Stimulated activated CD4-positive, alpha-beta T cell treated with anti-CD3 and anti-CD28 coated beads, Interleukin-4, amount 100 ng/mL, for 4 hours (primary cell): Measurements from ENCODE around the gene CPNE7.

Experiments
- DNase-seq, 2 experiments: peaks; one replicate each; pipeline ENCODE4 v3.0.0-alpha.2; 2020

CPNE7 gene

DNA sequence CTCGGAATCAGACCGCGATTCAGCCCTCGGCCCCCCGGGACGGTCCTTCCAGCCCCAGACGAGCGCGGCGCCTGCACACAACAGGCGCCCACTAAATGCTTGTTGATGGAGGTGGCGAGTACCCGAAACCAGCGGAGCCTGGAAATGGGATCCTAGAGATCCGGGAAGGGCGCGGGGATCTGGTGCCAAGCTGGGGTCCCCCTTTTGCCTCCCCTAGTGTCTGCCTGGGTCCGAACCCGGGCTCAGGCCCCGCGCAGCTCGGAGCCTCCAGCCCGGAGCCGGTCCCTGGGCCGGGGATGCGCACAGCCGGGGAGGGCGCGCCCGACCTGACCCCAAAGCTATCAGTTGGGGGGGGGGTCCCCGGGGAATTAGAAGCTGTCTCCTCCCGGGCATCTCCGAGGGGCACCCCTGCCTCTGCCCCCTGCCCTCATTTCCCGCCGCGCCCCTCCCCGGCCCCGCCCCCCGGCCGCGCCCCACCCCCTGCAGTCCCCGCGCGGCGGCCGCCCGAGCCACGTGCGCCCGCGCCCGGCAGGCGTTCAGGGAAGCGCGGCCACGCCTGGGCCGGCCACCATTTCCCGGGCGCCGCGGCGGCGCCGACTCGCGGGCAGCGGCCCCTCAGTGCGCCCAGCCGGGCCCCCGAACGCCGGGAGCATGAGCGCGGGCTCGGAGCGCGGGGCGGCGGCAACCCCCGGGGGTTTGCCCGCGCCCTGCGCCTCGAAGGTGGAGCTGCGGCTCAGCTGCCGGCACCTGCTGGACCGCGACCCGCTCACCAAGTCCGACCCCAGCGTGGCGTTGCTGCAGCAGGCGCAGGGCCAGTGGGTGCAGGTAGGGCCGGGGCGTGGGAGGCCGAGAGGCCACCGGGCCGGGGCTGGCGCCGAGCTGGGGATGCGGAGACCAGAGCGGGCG is at the start of gene CPNE7:
TSS of gene CPNE7 (plus strand) at position 512 of the 906 bp plus-strand sequence. CDS start at position 652, 140 bp downstream.
- peak in 1 of 2 experiments; percentile 31 for DNase-seq

- no peak for DNase-seq
Measured at GRCh38 chr16:89529097-89529496, 46.5 kb upstream of the CPNE7 start.

- DNase-seq: no peak
Measured at GRCh38 chr16:89530401-89531381, 44.9 kb upstream of the CPNE7 start.

DNA sequence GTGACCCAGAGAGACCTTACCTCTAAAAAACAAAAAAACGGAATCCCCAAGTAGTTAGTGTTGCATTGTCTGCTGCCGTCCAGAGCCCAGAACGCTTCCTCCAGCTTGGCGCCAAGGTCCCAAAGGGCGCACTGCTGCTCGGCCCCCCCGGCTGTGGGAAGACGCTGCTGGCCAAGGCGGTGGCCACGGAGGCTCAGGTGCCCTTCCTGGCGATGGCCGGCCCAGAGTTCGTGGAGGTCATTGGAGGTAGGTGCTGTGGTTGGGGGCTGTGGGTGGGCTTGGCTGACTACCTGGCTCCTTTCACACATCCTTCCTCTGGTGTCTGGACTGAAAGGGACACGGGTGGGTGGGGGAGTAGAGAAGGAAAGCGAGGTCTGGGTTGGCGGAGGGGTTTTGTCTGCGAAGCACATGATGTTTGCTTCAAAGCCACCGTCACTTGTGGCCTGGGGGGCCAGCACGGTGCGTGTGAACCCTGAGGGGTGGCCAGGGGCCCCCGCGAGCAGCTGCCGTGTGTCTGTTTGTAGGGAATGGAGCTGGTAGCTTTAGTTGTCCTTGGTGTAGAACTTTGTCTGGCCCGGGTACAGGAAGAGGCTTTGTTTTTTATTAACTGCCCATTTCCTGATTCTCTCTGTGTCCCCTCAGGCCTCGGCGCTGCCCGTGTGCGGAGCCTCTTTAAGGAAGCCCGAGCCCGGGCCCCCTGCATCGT is 43.6 kb upstream of the CPNE7 start:
- DNase-seq: no peak

GRCh38 chr16:89534252-89534756 is 41.3 kb upstream of the CPNE7 start:
- peak in 1 of 2 experiments; percentile 11 for DNase-seq

- no peak for DNase-seq
Measured at GRCh38 chr16:89536371-89536770, 39.2 kb upstream of the CPNE7 start.

DNA sequence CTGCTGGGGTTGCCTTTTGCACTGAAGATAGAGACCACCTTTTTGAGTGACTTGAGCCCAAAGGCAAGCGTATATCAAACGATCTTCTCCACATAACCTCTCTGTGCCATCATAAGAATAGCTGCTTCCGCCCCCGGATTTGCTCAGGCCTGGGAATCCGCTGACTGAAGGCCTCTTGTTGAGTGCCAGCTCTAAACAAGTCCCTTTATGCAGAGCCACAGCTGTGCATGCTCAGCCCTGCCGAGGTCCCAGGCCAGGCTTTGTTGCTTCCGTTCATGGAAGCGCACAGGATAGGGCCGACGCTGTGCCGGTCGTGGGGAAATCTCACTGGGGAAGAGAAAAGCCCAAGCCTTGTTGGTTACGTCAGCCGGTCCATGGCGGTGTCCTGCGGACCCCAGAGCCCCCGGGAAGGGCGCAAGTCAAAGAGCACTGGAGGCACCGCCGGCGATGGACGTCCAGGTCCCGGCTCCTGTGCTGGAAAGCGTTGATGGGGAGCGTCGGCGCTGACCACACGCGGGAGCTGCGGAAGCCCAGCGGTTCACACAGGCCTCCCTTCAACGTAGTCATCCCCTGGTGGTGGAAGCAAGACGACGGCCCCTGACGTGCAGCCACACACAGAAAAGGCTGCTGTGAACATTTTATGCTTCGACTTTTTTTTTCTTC is 38.5 kb upstream of the CPNE7 start:
- DNase-seq: no peak

GRCh38 chr16:89537549-89537925 is 38.0 kb upstream of the CPNE7 start:
- DNase-seq: no peak

- no peak for DNase-seq
Measured at GRCh38 chr16:89538286-89538685, 37.3 kb upstream of the CPNE7 start.

DNA sequence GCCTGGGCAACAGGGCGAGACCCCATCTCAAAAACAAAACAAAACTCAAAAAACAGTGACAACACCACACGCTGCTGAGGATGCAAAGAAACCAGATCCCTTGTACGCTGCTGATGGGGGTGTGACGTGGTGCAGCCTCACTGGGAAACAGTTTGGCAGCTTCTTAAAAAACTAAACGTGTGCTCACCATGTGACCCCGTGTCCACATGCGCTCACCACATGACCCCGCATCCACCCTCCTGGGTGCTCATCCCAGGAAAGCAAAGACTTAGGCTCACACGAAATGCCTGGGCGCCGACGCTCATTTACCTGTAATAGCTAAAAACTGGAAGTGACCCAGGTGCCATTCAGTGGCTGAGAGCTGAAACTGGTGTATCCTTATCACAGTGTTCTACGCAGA is 35.0 kb upstream of the CPNE7 start:
- DNase-seq: no peak

DNA sequence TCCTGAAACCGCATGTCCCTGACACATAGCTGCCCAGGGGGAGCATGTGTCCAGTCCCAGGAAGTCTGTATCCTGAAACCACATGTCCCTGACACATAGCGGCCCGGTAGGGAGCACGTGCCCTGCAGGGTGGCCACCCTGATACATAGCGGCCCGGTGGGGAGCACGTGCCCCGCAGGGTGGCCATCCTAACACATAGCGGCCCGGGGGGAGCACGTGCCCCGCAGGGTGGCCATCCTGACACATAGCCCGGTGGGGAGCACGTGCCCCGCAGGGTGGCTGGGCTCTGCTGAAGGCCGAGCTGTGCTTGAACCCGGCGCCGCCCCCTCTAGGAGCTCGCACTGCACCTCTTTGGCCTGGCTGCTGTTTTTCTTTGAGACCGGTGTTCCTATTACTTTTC is 33.8 kb upstream of the CPNE7 start:
- no peak for DNase-seq

- DNase-seq: no peak
Measured at GRCh38 chr16:89544113-89544512, 31.4 kb upstream of the CPNE7 start.

DNA sequence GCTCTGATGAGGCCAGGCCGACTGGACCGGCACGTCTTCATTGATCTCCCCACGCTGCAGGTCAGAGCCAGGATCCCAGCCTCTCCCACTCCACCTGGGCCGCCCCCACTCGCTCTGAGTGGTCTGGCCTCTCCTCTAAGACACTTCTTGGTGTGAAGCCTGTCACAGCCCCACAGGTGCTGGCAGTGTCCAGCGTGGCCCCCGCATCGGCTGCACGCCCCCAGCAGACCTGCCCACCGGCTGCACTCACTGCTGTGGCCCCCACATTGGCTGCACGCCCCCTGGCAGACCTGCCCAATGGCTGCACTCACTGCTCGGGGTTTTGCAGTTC is 30.9 kb upstream of the CPNE7 start:
- DNase-seq: no peak

- DNase-seq: no peak
Measured at GRCh38 chr16:89545044-89545830, 30.3 kb upstream of the CPNE7 start.

GRCh38 chr16:89545831-89546574 is 29.6 kb upstream of the CPNE7 start:
- no peak for DNase-seq

GRCh38 chr16:89546781-89547180 is 28.8 kb upstream of the CPNE7 start:
- DNase-seq: no peak

DNA sequence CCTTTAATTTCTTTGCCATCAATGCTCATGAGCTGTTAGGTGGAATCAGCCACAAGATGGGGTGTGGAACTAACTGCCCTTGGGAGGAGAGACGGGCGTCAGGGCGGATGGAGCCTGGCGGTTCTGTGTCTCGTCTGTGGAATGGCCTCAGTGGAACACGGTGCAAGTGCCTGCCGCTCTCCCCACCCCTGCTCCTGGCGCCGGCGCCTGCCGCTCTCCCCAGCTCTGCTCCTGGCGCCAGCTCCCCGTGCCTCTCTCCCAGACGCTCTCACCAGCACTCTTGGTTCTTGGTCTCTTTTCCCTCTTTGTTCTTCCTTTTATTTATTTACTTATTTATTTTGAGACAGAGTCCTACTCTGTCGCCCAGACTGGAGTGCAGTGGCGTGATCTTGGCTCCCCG is 28.3 kb upstream of the CPNE7 start:
- DNase-seq: no peak

GRCh38 chr16:89547860-89548259 is 27.7 kb upstream of the CPNE7 start:
- no peak for DNase-seq

GRCh38 chr16:89548344-89549006 is 27.1 kb upstream of the CPNE7 start:
- no peak for DNase-seq
